ENCODE data around the gene GFI1. TPM values are rescaled to one million over a fixed set of nuclear protein-coding genes. Genes with fewer than 3 reads are reported as not detected.

The GFI1 gene
- polyA plus RNA-seq, 3 donors from 2014 or later = 17.8 to 47.4 (median 27.2) TPM

GRCh38 chr1:92503043-92503925 is 16.6 kb upstream of the GFI1 start:
- no peak for DNase-seq
- Mint-ChIP-seq H3K4me3 (no peak overlapping the region), H3K4me1 (peaks cover 0 to 6% of the 10 kb centered on the region in 2 donors), H3K36me3 (no peaks in the 10 kb centered on the region), H3K27me3 (ENCODE audit: low read depth in 3 of 3) (peaks cover 0 to 6% (median 2%) of the 10 kb centered on the region in 3 donors), H3K9me3 (no peaks in the 10 kb centered on the region), H3K27ac (no peak overlapping the region)

DNA sequence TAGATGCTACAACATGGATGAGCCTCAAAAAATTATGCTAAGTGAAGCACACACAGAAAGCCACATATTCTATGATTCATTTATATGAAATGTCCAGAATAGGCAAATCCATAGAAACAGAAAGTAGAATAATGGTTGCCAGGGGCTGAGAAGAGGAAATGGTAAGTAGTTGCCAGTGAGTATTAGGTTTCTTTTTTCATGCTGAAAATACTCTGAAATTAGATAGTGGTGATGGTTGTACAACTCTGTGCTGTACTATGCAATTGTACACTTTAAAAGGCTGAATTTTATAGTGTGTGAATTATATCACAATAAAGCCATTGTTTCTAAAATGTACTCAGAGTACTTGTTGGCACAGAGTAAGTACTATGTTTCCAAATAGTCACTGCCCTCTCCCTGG is 15.5 kb upstream of the GFI1 start:
- no peak overlapping the region for H3K27ac Mint-ChIP-seq
- no peak overlapping the region for H3K4me3 Mint-ChIP-seq
- no peaks in the 10 kb centered on the region for H3K36me3 Mint-ChIP-seq
- peaks cover 0 to 6% (median 2%) of the 10 kb centered on the region in 3 donors for H3K27me3 Mint-ChIP-seq (ENCODE audit: low read depth in 3 of 3)
- no peaks in the 10 kb centered on the region for H3K9me3 Mint-ChIP-seq
- H3K4me1 Mint-ChIP-seq = peaks cover 0 to 6% of the 10 kb centered on the region in 2 donors
- DNase-seq = no peak

- no peak overlapping the region for H3K4me3 Mint-ChIP-seq
- no peaks in the 10 kb centered on the region for H3K9me3 Mint-ChIP-seq
- no peaks in the 10 kb centered on the region for H3K36me3 Mint-ChIP-seq
- peaks cover 0 to 8% of the 10 kb centered on the region in 2 donors for H3K4me1 Mint-ChIP-seq
- peaks cover 0 to 2% (median 0%) of the 10 kb centered on the region in 3 donors for H3K27me3 Mint-ChIP-seq (ENCODE audit: low read depth in 3 of 3)
- no peak overlapping the region for H3K27ac Mint-ChIP-seq
- DNase-seq = no peak
These were observed 13.8 kb upstream of the GFI1 start for GRCh38 chr1:92500552-92500951.

GRCh38 chr1:92495392-92496063 is 8.8 kb upstream of the GFI1 start:
- no peaks in the 10 kb centered on the region for H3K36me3 Mint-ChIP-seq
- H3K4me1 Mint-ChIP-seq = peaks cover 0 to 10% of the 10 kb centered on the region in 2 donors
- H3K27ac Mint-ChIP-seq = no peak overlapping the region
- H3K9me3 Mint-ChIP-seq = no peaks in the 10 kb centered on the region
- DNase-seq = no peak
- peaks cover 0 to 2% (median 0%) of the 10 kb centered on the region in 3 donors for H3K27me3 Mint-ChIP-seq (ENCODE audit: low read depth in 3 of 3)
- no peak overlapping the region for H3K4me3 Mint-ChIP-seq

DNA sequence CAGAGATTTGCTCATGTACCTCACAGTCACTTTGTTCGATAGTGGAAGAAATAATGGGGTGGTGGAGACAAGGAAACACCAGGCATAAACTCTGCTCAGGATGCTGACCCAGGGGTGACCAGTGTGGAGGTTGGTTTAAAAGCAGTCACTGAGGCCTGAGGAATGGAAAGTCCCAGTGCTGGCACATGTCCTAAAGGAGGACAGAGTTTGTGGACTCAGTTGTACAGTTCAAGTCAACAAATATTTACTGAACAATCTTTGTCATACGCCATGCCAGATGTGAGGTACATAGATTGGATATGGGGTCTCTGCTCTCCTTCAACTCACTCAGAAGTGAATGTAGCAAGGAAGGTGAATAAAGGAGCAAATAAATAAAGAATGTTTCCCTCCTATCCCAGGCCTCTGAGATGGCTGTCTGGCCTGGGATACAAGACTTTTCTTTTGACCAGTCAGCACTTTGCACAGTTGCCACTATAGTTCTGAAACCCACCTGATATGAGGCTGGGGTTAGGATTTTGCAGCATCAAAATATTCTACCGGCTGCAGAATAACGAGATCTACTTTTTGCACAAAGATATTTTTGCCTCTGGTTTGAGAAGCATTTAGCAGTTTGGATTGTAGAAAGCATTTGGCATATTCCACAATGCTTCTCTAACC is 7.9 kb upstream of the GFI1 start:
- Mint-ChIP-seq H3K36me3 (no peaks in the 10 kb centered on the region), H3K4me3 (no peak overlapping the region), H3K27ac (no peak overlapping the region), H3K9me3 (no peaks in the 10 kb centered on the region), H3K4me1 (peaks cover 0 to 10% of the 10 kb centered on the region in 2 donors), H3K27me3 (ENCODE audit: low read depth in 3 of 3) (peaks cover 0 to 2% (median 0%) of the 10 kb centered on the region in 3 donors)
- DNase-seq = no peak

- peaks cover 0 to 7% of the 10 kb centered on the region in 2 donors for H3K4me1 Mint-ChIP-seq
- no peak overlapping the region for H3K27ac Mint-ChIP-seq
- H3K36me3 Mint-ChIP-seq = no peaks in the 10 kb centered on the region
- H3K4me3 Mint-ChIP-seq = no peak overlapping the region
- peaks cover 0 to 2% (median 0%) of the 10 kb centered on the region in 3 donors for H3K27me3 Mint-ChIP-seq (ENCODE audit: low read depth in 3 of 3)
- H3K9me3 Mint-ChIP-seq = no peaks in the 10 kb centered on the region
- DNase-seq = no peak
These were observed 6.4 kb upstream of the GFI1 start for GRCh38 chr1:92493139-92493538.

DNA sequence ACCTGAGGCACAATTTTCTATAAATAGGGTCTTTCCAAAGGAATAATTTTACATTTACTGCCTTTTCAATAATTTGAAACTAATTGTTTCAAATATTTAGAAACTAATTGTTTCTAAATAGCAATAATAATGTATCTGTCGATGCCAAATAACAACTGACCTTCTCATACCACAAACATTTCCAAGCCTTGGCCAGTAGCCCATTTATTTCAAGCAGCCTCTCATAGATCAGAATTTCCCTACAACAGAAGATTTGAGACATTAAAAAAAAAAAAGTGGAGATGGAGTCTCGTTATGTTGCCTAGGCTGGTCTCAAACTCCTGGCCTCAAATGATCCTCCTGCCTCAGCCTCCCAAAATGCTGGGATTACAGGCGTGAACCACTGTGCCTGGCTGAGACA is 2.1 kb upstream of the GFI1 start:
- DNase-seq = no peak
- no peaks in the 10 kb centered on the region for H3K9me3 Mint-ChIP-seq
- no peak overlapping the region for H3K27ac Mint-ChIP-seq
- H3K27me3 Mint-ChIP-seq (ENCODE audit: low read depth in 3 of 3) = peaks cover 3 to 9% (median 9%) of the 10 kb centered on the region in 3 donors
- H3K4me1 Mint-ChIP-seq = peaks cover 9 to 13% of the 10 kb centered on the region in 2 donors
- no peaks in the 10 kb centered on the region for H3K36me3 Mint-ChIP-seq
- no peak overlapping the region for H3K4me3 Mint-ChIP-seq

- no peak for DNase-seq
- Mint-ChIP-seq H3K27ac (peak overlapping the region in 3 of 6 donors; percentile 32 to 36 (median 34)), H3K9me3 (no peaks in the 10 kb centered on the region), H3K4me1 (peaks cover 11 to 15% of the 10 kb centered on the region in 2 donors), H3K4me3 (no peak overlapping the region), H3K36me3 (no peaks in the 10 kb centered on the region), H3K27me3 (ENCODE audit: low read depth in 3 of 3) (peaks cover 3 to 12% (median 9%) of the 10 kb centered on the region in 3 donors)
These were observed 1.7 kb upstream of the GFI1 start for GRCh38 chr1:92488416-92488815.

DNA sequence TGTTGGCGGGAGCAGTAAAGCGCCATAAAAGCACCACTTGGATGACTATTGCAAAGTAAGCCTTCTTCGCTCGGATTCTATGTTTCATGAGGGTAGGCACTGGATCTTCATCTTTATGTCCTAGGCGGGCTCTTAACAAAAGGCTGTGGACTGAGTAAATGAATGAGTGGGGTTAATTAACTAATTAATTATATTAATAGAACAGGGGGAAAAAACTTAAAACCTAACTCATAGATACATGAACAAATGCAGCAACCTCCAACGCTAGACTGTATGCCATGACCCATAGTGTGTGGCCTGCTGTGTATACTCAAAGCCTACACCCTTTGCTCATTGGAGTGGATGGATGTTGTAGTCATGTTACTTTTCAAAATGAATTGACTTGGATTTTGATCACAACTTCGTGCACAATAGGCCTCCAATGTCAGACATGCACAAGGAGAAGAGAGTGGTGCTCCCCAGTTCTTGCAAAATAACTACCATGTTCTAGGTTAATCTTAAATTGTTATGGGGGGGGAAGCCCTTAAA is 417 bp upstream of the GFI1 start:
- no peak for DNase-seq
- peak overlapping the region; percentile 55 to 85 (median 73) for H3K27ac Mint-ChIP-seq
- peaks cover 4 to 6% (median 6%) of the 10 kb centered on the region in 3 donors for H3K36me3 Mint-ChIP-seq
- peaks cover 19 to 23% of the 10 kb centered on the region in 2 donors for H3K4me1 Mint-ChIP-seq
- H3K27me3 Mint-ChIP-seq (ENCODE audit: low read depth in 3 of 3) = peaks cover 6 to 19% (median 13%) of the 10 kb centered on the region in 3 donors
- H3K4me3 Mint-ChIP-seq = peak overlapping the region; percentile 71 to 95 (median 78)
- no peaks in the 10 kb centered on the region for H3K9me3 Mint-ChIP-seq

DNA sequence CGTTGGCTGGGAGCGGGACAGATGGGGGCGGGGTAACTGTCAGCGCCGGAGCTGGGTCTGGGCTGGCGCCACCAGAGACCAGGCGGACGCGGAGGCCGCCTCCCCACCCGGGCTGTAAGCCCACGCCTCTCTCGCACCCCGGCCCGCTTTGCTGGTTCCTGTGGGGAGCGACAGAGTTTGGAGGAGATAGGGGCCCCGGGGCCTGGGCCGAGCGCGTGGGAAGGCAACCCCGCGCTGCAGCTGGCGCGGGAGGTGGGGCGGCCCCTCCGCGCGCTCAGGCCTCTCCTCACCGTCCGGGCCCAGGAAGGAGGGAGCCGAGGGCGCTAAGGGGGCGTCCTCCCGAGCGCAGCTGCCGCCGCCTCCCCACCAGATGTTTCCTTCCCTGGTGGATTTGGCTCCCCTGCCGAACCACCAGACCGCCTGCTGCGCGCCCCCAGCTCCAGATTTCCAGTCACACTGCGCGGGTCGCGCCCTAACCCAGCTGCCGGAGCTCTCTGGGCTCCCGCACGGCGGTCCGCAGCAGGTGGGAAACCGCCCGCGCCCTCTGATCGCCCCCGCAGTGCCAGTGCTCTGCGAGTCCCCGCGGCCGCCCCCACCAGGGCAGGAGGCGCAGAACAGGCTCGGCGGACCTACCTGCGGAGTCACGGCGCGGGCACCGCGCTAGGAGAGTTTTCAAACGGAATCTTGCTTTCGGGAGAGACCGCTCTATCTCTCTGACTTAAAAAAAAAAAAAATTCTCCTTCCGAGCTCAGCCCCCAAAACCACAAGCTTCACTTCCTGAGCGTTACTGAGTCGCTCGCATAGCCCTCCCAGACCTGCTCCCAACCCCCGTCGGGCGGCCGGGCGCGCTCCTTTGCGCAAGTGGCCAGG is 1.1 kb downstream of the GFI1 start:
- peak; percentile 74 to 77 (median 76) for DNase-seq
- peak overlapping the region; percentile 90 to 97 (median 95) for H3K4me3 Mint-ChIP-seq
- peak overlapping the region; percentile 78 to 95 (median 90) for H3K27ac Mint-ChIP-seq
- H3K9me3 Mint-ChIP-seq = no peaks in the 10 kb centered on the region
- H3K27me3 Mint-ChIP-seq (ENCODE audit: low read depth in 3 of 3) = peaks cover 9 to 21% (median 13%) of the 10 kb centered on the region in 3 donors
- peaks cover 25 to 35% of the 10 kb centered on the region in 2 donors for H3K4me1 Mint-ChIP-seq
- H3K36me3 Mint-ChIP-seq = peaks cover 4 to 8% (median 6%) of the 10 kb centered on the region in 3 donors

DNA sequence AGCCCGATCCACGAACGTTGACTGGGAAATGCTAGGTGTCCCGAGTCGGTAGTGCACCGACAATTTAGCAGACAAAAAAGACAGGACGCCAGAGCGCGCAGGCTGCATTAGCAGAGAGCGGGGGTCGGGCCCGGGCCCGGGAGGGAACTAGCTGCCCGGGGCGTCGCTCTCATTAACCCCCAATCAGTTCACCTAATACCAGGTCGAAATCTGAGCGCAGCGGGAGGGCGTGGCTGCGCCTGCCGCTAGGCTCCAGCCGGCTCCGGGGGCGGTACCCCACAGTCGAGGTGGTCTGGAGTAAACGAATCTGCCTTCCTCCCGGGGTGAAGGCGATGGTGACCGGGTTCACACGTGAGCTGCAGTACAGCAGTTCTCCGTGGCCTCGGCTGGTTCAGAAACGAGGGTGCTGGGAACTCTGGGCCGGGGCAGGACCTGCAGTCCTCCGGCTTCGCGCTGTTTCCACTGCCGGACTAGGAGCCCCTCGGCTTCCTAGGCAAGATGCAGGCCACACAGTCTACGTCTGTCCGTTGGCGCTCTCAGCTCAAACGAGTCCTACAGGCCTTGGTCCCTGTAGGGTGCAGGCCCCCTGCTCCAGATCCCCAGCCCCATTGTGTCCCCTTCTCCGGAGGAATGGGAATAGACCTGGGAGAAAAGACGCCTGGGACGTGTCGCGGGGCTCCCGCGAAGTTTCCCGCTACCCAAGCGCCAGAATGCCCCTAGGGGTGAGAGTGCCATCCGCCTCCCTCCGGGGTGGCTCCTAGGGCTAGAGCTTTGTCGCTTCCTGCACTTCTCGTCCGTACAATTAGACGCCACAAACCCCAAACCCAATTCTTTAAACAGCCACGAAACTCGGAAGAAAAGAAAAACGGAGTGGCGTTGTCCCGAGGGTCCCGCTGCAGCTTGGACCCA is 2.0 kb downstream of the GFI1 start:
- Mint-ChIP-seq H3K4me3 (peak overlapping the region; percentile 90 to 97 (median 95)), H3K4me1 (peaks cover 29 to 39% of the 10 kb centered on the region in 2 donors), H3K27me3 (ENCODE audit: low read depth in 3 of 3) (peaks cover 9 to 21% (median 13%) of the 10 kb centered on the region in 3 donors), H3K9me3 (no peaks in the 10 kb centered on the region), H3K27ac (peak overlapping the region; percentile 76 to 93 (median 88)), H3K36me3 (peaks cover 7 to 11% (median 10%) of the 10 kb centered on the region in 3 donors)
- peak; percentile 52 to 56 (median 54) for DNase-seq
